Stimulated activated CD8-positive, alpha-beta memory T cell treated with anti-CD3 and anti-CD28 coated beads, Interleukin-7, amount 100 ng/mL, for 48 hours (primary cell): ENCODE data around the gene ADGRL3.
"Not testable (repeated sequence)": the region's sequence is repeated elsewhere in the genome, so short reads cannot be mapped to it uniquely, and the experiment has no call there.

ENCODE experiments used
- DNase-seq, 2 donors: peaks; one replicate each; pipeline ENCODE4 v3.0.0-alpha.2; 2020; ENCODE audit warnings: low read depth in 1 of 2; ENCODE audit errors: extremely low read depth in 1 of 2

ADGRL3 gene

DNA sequence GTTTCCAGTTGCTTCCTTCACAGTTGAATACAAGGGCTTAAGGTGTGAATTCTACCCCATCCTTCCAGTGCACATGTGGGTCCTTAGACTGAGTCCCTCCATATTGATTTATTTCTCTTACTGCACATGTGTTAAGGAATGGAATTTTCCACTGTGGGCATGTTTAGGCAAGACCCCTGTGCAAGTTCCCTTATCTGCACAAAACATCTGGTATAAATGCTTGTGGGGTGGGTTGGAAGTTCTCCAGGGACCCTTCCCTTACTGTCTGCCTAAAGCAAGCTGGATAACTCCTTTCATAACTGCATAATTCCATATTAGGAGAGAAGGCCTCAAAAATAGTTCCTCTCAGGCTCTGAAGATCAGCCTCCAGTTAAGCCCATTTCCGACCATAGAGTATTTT, 570.9 kb downstream of the ADGRL3 start:
- DNase-seq = no peak

DNA sequence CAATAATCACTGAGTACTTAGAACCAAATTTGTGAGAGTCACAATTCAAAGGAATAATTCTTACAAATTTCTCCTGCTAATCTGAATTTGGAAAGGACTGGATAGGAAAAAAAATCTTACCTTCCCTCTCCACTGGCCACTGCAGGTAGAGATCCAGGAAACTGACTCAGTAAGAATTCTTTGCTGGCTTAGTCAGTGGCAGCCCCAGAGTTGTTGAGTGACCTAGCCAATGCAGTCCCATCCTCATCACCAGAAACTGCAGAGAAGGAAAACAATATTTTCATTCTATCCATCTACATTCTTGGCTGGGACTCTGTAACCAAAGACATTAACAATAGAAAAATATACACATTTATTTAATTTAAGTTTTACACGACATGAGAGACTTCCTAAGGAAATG, 572.0 kb downstream of the ADGRL3 start:
- no peak for DNase-seq

GRCh38 chr4:61773655-61774245, 573.6 kb downstream of the ADGRL3 start:
- no peak for DNase-seq

- DNase-seq = no peak
Observed at GRCh38 chr4:61782133-61782532, 582.0 kb downstream of the ADGRL3 start.

GRCh38 chr4:61783050-61783449, 582.9 kb downstream of the ADGRL3 start:
- DNase-seq = no peak

DNA sequence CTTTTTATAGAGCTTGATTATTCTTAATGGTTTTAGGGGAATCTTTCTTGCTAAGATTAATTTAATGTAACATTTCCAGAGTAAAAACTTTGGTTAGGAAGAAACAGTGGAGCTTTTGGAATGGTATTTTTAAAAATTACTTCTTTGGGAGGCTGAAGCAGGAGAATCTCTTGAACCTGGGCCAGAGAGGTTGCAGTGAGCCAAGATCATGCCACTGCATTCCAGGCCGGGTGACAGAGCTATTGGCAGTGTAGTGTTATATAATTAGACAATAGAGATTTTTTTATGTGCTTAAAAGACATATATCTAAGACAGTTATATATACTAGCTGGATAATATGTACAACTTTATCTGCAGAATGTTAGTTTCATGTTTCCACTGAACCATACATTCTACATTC, 585.6 kb downstream of the ADGRL3 start:
- DNase-seq = no peak

- DNase-seq = no peak
Observed at GRCh38 chr4:61786211-61786610, 586.1 kb downstream of the ADGRL3 start.

DNA sequence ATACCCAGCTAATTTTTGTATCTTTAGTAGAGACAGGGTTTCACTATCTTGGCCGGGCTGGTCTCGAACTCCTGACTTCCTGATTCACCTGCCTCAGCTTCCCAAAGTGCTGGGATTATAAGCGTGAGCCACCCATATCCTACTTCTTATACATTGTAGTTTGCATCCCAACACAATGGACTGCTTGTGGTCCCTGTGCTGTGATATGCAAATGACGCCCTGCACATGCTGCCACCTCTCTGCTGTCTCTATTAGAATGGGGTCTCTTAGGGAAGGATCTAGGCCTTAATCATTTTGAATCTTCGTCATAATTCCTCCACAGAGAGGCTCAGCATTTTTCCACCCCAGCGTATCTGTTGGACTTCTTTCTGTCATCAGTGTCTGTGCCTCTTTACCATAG, 595.9 kb downstream of the ADGRL3 start:
- no peak for DNase-seq

- no peak for DNase-seq
Observed at GRCh38 chr4:61799794-61800193, 599.7 kb downstream of the ADGRL3 start.

DNA sequence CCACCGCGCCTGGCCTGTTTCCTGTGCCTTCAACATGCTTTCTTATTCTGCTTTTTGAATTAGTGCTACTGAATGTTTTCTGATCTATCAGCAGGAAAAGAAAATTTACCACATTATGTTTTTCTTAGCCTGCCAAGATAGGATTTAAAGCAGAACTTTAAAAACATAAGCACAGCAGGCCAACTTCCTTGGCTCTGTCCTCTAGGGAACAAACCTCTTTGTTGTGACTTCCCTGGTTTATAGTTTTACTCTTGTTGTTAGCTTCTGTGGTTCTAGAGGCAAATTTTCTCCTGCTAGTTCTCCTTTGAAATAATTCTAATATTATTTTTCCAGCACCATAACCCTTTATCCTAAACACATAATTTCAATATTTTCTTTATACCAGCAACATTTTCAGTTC, 605.1 kb downstream of the ADGRL3 start:
- DNase-seq = no peak

DNA sequence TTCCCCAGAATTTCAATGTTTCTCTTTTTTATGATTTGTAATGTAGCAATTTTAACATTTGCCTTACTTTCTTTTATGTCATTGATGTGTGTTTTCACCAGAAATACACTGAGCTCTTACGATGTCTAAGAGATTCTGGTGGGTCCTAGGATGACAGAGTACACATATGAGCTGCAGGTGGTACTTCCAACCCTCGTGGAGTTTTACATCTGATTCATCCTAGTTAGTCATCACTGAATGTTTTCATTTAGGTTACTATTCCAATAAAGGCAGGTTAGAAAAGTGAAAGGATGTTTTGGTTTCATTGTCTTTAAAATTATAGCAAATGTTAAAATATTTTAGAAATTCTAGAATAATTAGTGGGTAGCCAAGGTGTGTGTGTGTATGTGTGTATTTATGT, 605.9 kb downstream of the ADGRL3 start:
- no peak for DNase-seq

GRCh38 chr4:61812171-61812570, 612.0 kb downstream of the ADGRL3 start:
- no peak for DNase-seq

DNA sequence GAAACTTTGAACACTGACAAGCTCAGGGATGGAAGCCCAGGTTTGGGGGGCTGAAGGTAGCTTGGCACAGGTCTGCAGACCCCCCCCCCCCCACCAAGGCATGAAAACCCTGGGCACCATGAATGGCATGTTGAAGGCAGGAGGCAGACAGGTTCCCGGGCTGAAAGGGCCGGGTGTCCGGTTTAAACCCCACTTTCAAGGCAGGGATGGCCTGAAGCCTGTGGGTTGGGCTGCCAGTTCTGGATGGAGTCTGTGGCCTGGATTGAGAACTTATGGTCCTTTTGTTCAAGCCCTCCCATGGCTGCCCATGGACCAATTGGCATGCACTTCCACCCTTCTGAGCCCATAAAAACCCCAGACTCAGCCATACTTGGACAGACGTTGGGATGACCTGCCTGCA, 616.9 kb downstream of the ADGRL3 start:
- DNase-seq = no peak

DNA sequence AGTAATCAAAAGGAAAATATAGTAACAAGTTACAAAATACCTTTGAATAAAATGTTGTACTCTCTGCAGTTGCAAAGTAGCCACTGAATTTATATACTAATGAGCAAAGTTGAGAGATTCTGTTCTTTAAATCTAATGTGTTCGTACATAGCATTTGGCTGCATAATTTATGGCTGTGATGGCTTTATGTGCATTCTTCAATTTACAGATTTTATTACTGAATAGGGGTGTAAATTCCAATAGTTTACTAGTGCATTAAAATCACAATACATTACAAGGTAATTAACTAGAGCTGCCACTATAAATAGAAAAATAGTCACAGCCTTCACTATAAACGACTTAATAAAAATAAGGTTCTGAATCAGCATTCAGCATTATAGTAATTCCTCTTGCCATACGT, 620.0 kb downstream of the ADGRL3 start:
- DNase-seq = no peak

DNA sequence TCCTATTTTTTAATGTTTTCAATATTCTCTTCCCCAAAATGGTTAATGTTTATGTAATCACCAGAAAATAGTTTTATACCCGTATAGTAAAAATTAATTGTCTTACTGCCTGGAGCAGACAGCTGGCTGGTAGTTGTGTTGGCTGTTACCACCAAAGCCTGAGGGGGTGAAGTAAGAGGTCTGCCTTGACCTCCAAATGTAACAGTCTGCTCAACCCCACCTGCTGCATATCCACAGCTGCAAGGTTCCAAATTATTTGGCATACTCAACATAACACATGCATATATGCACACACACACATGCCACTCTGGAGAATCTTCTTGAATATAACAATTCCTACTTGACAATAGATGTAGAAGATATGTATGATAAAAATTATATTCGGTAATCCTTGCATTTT, 624.3 kb downstream of the ADGRL3 start:
- DNase-seq = no peak

- DNase-seq = no peak
Observed at GRCh38 chr4:61827907-61828391, 627.8 kb downstream of the ADGRL3 start.

GRCh38 chr4:61828960-61829359, 628.8 kb downstream of the ADGRL3 start:
- no peak for DNase-seq

DNA sequence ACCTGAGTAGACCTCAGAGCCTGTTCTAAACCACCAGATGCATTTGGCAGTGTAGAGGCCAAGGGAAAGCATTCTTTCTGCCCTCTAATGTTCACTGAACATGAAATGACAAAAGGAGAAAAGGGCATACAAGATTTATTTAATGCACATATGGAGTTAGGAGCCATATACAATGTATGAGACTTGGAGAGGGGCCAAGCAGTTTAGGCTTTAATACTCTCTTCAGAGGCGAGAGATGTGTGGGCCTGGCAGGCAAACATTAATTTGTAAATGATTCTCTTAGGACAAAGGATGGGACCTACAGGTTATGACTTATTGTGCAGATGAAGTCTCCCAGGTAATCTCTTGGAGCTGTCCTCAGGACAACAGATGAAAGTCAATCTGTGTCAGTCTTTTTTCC, 631.9 kb downstream of the ADGRL3 start:
- no peak for DNase-seq

- no peak for DNase-seq
Observed at GRCh38 chr4:61837395-61837794, 637.3 kb downstream of the ADGRL3 start.

DNA sequence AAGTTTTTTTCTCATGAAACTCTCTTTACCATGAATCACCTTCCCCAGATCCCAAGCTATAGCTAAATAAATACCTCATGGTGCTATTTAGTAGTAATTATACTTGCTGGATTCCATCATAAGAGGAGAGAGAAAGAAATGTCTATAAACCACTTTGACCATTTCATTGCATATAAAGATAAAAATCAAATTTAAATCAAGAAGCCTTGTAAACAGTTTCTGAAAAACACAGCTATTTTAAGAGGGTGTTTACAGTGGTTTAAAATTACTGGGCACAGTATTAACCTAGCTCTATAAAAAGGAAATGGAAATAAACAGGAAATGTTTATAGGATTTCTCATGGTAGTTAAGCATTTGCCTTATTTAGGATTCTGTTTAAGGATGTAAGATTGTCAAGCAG, 637.9 kb downstream of the ADGRL3 start:
- DNase-seq = no peak

DNA sequence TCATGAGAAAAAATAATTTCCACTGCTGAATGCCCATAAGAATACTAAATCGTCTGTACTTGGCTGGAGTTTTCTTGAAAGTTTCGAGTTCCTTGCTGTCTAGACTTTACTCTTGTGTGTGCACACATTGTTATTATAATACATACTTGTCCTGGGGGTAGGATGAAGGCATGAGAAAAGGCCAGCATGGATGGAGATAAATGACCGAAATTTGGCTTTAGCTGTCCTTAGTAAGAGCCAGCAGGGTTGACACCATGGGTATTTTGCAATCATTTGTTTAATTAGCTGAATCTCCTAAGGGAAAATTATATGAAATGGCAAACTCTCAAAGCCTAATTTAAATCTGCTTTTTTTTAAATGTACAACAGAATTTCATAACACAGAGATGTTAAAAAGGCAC, 641.6 kb downstream of the ADGRL3 start:
- DNase-seq = no peak

DNA sequence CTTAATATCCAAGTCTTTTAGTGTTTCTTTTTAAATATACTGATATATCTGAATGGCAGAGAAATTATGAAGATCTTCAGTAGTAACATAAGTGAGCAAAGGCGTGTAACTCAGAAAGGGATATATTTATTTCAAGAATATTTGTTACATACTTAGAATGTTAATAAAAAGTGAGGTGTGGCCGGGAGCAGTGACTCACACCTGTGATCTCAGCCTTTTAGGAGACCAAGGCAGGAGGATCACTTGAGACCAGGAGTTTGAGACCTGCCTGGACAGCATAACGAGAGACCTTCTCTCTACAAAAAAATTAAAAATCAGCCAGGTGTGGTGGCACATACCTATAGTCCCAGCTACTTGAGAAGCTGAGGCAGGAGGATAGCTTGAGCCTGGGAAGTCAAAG, 651.0 kb downstream of the ADGRL3 start:
- DNase-seq = no peak

GRCh38 chr4:61852105-61852504, 652.0 kb downstream of the ADGRL3 start:
- not testable (repeated sequence) for DNase-seq
